Panc1 (cell line): ENCODE measurements around the gene RIC8B.

ENCODE experiments used
- POLR2AphosphoS5 ChIP-seq: IDR thresholded peaks from 2 replicates; pipeline ENCODE4 v1.6.1; 2012; ENCODE audit warnings: mild to moderate bottlenecking, low read depth, low read length, moderate library complexity
- TCF7L2 ChIP-seq: IDR thresholded peaks from 2 replicates; pipeline ENCODE4 v1.6.1; 2011; ENCODE audit warnings: mild to moderate bottlenecking, low read depth, low read length, inconsistent platforms
- TF ChIP-seq, protein P1 (sequence below): fragments of 450-650 bp; IDR thresholded peaks from 2 replicates; pipeline ENCODE4 v1.5.1; 2017; ENCODE audit warnings: mild to moderate bottlenecking

DNA sequence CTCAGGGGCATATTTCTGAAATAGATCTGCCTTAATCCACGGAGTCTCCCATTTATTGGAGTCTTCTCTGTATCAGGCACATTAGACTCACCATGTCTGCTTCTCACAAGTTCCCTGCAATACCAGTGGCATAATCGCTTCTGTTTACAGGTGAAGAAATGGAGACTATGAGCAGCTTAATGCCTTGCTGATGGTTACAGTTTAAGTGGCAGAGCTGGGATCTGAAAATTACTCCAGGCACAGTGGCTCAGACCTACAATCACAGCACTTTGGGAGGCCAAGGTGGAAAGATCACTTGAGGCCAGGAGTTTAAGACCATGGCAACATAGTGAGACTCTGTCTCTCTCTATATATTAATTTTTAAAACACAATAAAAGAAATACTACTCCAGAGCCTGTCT, 7.3 kb upstream of the RIC8B start:
- TF ChIP-seq, protein P1, sequence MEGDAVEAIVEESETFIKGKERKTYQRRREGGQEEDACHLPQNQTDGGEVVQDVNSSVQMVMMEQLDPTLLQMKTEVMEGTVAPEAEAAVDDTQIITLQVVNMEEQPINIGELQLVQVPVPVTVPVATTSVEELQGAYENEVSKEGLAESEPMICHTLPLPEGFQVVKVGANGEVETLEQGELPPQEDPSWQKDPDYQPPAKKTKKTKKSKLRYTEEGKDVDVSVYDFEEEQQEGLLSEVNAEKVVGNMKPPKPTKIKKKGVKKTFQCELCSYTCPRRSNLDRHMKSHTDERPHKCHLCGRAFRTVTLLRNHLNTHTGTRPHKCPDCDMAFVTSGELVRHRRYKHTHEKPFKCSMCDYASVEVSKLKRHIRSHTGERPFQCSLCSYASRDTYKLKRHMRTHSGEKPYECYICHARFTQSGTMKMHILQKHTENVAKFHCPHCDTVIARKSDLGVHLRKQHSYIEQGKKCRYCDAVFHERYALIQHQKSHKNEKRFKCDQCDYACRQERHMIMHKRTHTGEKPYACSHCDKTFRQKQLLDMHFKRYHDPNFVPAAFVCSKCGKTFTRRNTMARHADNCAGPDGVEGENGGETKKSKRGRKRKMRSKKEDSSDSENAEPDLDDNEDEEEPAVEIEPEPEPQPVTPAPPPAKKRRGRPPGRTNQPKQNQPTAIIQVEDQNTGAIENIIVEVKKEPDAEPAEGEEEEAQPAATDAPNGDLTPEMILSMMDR = no peak
- no peak for TF ChIP-seq TCF7L2
- TF ChIP-seq POLR2AphosphoS5 = no peak
